Stimulated activated CD4-positive, alpha-beta T cell treated with anti-CD3 and anti-CD28 coated beads, Interleukin-4, amount 100 ng/mL, for 48 hours (primary cell): ENCODE data around the gene ABCC3.

Experiments used
- DNase-seq, 2 donors: peaks; one replicate each; pipeline ENCODE4 v3.0.0-alpha.2; 2020; ENCODE audit warnings: low read depth in 2 of 2

Gene ABCC3

DNA sequence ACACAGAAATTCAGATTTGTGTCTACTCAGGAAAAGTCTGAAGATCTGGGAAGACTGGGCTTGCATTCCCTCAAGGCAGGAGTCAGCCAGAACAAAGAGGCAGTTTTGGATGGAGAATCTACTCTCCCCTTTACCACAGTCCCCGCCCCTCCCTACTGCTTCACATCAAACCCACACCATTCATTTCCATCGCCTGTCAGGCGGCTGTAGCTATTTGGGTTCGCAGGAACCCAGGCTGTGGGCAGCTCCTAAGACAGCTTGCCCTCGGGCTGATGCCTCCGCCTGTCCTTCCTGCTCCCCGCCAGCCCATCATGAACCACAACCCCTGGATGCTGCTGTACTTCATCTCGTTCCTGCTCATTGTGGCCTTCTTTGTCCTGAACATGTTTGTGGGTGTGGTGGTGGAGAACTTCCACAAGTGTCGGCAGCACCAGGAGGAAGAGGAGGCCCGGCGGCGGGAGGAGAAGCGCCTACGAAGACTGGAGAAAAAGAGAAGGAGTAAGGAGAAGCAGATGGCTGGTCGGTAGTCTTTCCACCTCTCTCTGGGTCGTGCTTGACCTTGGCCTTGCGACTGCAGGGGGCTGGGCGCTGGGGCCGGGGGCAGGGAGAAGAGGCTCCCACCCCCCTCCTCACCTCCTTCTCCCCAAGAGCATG lies 27.0 kb upstream of the ABCC3 start:
- DNase-seq: no peak

DNA sequence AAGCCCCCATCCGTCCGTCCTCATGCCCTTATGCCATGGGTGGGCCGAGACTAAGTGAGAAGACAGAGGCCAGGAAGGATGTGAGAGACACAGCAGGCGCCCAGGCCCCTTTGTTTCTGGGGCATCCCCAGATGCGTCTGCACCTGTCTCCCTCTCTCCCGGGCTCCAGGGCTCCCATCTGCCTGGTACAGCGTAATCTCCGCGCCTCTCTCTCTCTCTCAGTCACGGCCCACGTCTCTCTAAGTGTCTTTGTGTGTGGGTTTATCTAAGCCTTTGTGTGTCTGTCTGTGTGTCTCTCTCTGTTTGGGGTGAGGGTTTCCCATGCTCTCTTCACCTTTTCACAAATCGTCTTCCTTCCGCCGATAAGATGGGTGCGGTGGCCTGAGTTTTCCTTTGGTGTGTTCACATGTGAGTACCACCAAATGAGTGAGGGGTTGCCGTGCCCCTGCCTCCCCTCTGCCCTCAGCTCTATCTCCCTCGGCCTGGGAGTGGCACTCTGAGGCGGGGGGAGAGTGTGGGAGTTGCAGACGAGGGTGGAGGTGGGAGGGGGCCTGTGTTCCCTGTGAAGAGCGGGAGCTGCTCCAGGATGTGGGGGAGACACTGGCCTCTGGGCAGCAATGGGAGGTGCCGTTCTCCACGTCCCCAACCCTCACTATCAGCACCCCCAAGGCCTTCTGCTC lies 25.8 kb upstream of the ABCC3 start:
- no peak for DNase-seq

DNA sequence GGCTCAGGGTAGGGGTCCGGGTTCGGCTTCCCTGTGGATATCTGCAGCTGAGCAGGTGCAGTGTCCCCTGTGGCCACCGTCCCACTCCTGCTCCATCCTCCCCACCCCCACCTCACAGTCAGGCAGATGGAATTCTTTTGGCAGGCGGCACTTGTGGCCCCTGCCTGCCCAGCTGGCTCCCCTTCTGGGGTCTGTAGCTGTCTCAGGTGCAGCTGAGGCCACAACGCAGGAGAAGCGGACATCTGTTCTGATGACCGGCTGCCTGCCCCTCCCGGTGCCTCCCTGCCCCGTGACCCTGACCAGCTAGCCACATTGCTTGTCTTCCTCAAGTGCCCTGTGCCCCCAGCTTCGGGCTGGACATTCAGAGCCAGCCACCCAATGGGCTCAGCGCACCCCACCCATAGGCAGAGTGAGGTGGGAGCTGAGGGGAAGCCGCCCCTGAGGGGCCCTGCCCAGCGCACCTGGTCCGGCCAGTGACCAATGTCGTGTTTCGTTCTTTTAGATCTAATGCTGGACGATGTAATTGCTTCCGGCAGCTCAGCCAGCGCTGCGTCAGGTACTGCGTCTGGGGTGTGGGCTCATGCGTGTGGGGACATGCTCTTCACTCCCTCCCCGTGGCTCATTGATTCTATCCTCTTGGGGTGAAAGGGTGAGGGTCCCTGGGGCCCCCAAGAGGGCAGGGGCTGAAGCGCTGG lies 25.2 kb upstream of the ABCC3 start:
- DNase-seq: no peak

DNA sequence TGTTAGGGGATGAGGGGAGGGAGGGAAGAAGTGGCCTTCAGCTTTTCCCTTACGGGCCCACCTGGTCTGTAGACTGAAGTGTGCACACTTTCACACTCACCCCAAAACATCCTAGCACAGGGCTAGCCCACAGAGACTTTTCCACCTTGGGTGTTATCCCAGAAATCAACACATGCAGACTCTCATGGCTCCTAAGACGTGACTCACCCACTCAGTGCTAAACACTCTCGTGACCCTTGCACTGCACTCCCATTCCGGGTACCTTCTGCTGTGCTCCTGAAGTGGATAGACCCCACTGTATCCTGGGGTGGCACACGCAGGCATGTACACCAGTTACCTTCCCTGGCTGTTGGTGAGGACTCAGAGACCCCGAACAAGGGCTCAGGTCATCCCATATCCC lies 23.0 kb upstream of the ABCC3 start:
- no peak for DNase-seq

DNA sequence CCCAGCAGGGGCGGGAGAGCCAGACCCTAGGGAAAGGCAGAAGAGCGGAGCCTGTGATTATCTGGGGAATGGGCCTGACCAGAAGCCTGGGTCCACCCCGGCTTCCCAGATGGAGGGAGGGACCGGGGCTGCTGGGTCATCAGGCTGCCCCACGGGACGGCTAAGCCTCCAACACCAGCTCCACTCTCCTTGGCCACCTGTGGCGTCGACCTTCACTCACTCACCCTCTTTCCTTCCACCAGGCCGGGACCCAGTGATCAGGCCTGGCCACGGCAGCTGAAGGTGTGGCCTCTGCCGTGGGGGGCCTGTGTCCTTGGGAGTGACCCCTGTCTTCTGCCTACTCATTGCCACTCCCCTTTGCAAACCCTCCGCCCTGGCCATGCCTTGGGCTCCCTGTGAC lies 22.4 kb upstream of the ABCC3 start:
- no peak for DNase-seq

DNA sequence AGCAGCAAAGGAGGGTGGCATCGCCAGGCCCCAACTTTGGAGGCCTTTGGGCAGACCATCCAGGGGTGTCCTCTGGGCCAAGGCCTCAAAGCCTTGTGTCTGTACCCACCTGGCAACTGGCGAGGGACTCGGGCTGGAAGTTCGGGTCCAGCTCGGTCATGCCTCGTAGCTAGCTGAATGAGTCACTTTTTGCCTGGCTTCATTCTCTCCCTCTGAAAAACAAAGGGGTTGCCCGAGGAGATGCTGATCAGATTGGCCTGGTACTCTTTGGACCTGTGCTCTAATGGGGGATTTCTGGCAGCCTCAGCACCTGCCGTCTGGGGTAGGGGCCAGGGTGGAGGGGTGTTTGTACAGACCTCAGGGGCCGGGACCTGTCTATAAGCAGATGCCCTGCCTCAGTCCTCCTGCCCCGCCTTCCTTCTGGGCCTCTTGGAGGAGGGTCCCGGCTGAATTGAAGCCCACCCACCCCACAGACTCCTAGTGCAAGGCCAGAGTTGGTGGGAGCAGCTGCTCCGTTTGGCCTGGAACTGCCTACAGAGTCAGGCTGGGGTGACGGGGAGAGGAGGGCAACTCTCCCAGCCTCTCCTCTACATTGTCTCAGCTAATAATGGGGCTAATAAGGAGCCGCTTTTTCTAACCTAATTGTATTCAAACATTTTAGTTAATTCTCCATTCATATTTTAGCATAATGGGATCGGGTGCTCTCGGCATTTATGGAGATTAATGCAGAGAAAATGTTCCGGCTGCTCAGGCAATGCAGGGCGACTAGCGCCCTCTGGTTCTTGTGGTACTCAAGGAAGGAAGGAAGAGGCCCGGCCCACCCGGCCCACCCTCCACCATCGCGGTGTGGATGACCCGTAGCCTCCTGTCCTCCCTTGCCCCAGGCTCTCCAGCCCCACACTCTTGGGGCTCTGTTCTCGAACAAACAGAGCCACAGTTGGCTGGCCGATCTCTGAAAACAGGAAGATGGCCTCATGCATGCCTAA lies 21.4 kb upstream of the ABCC3 start:
- no peak for DNase-seq

DNA sequence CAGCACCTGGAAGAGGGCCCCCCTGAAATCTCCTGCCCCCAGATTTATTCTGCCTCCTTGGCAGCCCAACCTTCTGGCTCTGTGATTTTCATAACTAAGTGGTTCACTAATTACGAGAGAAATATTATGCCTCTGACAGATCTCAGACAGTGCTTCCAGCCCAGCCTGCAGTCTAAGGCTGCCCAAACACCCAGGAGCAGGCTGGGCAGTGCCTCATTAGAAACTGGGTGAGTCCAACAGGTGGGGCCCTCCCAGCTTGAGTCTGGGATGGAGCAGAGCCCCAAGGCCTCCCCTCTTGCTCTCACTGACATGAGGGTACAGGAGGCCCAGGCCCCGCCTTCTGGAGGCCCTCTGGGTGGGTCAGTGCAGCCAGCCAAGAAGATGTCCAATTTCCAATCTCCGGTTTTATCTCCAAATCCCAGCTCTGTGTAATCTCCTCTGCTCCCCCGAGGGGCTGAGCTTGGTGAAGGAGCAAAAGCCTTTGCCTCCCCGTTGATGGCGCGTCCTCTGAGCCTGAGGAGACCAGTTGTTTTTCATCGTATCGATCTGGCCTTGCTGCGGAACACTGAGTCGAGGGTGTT lies 20.1 kb upstream of the ABCC3 start:
- no peak for DNase-seq

DNA sequence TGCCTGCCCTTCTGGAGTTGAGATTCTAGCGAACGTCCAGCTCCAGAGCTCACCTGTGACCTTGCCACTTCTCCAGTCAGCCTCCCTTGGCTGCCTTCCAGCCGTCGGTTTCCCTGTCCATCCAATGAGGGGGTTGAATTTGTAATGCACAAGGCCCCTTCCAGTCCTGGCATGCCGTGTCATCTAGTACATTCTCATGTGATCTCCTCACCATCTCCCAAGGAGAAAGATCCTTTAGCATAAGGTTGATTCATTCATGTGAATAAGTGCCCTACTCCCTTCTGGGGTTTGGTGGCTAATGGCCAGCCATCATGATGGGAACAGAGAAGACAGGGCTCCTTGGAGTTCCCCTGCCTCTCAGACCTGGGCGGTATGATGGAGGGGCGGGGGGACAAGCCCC lies 18.9 kb upstream of the ABCC3 start:
- DNase-seq: no peak

DNA sequence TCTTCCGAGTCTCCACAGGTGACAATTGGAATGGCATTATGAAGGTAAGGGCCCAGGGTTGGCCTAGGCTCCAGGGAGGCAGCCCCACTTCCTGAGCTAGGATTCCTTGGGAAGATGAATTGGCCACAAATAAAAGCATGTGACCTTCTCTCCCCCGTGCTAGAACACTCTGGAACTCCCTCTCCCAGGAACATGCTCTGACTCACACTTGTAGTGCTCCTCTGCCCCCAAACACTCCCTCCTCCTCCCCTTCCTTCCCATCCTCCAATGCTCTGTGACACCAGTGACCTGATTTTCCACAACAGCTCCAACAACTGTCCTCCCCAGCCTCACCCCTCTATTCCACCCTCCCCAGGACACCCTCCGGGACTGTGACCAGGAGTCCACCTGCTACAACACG lies 16.4 kb upstream of the ABCC3 start:
- DNase-seq: no peak

DNA sequence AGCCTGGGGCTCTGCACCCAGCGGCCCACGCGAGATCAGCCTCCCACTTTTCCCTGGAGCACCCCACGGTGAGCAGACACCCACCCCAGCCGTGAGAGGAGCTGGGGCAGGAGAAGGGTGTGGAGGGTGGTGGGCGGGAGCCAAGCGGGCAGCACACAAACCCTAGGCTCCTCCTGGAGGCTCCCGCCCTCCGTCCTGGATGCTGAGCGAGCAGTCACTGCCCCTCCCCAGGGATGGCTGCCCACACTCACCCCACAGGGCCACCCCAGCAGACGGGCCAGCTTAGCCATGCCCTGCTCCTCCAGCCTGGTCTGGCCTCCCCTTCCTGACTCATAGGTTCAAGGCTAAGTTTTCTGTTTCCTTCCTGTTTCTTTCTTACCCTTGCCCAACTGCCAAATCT lies 15.7 kb upstream of the ABCC3 start:
- DNase-seq: no peak

DNA sequence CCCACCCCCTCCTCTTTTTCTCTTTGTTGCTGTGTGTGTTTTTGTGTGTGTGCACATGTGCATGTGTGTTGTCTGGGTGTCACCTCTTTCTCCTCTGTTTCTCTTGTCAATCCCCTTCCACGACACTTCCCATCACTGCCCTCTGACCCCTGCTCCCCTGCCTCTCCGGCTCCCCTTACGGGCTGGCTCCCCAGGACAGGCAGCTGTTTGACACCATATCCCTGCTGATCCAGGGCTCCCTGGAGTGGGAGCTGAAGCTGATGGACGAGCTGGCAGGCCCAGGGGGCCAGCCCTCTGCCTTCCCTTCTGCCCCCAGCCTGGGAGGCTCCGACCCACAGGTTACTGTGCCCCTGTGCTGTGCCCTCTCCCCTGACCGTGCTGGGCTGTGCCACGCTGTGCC lies 15.2 kb upstream of the ABCC3 start:
- DNase-seq: no peak

DNA sequence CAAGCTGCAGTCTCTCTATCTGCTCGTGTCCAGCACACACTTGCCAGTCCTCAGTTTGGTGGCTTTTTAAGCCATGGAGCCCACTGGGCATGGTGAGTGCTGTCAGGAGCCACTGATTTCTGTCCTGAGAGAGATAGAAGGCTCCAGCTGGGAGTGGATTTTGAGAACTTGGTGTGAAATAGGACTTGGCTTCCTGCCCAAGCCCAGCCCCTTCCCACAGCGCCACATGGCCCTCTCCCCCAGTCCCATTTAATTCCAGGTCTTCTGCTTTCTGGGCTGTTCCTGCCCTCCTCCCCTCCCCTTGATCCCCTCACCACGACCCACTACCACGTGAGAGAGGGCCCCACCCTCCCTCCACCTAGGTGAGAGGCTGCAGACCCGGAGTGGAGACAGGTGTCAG lies 14.4 kb upstream of the ABCC3 start:
- DNase-seq: no peak

DNA sequence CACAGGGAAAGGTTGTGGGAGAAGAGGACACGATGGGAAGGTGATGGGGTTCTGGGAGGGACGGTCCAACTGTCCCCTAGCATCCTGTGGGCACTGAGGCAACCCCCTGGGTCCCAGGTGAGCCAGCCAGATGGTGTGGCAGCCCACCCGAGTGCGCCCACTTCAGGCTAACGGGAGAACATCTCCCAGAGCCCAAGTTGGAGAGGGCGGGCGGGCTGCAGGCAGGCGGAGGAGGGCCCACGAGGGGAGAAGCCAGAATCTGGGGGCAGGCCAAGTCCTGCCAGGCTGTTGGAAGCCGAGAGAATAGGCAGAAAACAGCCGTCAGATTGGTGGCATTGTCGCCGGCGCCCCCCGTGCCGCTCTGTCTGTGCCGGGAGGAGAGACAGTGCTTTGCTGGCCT lies 13.8 kb upstream of the ABCC3 start:
- DNase-seq: no peak

DNA sequence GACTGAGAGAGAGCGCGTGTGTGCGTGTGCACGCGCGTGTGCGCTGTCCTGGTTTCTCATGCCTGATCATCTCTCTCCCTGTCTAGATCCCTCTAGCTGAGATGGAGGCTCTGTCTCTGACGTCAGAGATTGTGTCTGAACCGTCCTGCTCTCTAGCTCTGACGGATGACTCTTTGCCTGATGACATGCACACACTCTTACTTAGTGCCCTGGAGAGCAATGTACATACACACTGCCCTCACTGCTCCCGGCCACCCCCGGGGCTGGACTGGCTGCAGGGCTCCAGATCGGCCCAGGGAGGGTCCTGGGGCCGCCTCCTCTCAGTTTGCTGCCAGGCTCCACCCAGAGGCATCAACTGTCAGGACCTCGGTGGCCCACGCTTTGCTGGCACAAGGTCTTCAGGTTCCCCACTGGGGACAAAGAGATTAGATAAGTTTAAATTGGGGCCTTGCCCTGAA lies 13.1 kb upstream of the ABCC3 start:
- DNase-seq: no peak

DNA sequence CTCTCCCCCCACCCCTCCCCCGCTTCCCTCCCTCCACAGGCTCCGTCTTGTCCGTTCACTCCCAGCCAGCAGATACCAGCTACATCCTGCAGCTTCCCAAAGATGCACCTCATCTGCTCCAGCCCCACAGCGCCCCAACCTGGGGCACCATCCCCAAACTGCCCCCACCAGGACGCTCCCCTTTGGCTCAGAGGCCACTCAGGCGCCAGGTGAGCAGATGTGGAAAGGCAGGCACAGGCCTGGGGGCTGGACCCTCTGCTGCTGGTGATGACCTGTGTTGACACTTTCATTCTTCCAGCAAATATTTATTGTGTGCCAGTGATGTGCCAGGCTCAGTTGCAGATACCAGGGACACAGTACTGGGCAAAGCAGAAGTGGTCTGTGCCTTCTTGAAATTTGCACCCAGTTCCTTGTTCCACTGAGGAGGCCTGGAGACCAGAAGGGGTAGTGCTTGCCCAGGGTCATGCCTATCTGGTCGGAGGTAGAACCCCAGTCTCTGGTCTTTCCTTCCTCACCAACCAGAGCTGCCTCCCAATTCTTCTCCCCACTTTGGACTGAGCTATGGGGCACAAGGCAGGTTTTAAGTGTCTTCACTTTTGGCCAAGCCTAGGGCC lies 10.3 kb upstream of the ABCC3 start:
- DNase-seq: no peak

DNA sequence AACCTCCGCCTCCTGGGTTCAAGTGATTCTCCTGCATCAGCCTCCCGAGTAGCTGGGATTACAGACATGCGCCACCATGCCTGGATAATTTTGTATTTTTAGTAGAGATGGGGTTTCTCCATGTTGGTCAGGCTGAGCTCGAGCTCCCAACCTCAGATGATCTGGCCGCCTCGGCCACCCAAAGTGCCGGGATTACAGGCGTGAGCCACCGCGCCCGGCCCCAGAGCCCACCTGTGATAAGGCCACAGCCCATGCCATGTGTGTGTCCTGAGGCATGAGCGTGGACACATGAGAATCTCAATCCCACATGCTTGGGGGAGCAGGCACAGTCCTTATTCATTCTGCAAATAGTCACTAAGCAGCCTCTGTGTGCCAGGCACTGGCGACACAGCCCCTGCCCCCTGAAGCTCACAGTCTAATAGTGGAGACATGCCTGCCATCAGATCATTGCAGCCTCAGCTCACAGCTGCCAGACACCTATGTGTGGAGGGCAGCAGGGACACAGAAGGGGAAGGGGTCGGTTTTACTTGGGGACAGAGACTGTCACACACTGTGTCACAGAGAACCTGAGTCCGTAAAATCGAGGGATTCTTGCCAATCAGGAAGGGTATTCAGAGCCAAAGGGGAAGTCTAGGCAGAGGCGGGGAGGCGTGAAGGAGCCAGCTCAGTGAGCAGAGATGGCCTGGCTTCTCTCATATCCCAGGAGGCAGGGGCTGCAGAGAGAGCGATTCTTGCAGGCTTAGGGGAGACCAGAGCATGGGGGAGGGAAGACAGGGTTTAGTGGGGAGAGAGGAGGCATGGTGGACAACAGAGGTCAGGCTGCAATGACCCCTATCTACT lies 9.4 kb upstream of the ABCC3 start:
- DNase-seq: no peak

DNA sequence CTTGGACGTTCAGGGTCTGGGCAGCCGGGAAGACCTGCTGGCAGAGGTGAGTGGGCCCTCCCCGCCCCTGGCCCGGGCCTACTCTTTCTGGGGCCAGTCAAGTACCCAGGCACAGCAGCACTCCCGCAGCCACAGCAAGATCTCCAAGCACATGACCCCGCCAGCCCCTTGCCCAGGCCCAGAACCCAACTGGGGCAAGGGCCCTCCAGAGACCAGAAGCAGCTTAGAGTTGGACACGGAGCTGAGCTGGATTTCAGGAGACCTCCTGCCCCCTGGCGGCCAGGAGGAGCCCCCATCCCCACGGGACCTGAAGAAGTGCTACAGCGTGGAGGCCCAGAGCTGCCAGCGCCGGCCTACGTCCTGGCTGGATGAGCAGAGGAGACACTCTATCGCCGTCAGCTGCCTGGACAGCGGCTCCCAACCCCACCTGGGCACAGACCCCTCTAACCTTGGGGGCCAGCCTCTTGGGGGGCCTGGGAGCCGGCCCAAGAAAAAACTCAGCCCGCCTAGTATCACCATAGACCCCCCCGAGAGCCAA lies 8.6 kb upstream of the ABCC3 start:
- peak; percentile 54 for DNase-seq

DNA sequence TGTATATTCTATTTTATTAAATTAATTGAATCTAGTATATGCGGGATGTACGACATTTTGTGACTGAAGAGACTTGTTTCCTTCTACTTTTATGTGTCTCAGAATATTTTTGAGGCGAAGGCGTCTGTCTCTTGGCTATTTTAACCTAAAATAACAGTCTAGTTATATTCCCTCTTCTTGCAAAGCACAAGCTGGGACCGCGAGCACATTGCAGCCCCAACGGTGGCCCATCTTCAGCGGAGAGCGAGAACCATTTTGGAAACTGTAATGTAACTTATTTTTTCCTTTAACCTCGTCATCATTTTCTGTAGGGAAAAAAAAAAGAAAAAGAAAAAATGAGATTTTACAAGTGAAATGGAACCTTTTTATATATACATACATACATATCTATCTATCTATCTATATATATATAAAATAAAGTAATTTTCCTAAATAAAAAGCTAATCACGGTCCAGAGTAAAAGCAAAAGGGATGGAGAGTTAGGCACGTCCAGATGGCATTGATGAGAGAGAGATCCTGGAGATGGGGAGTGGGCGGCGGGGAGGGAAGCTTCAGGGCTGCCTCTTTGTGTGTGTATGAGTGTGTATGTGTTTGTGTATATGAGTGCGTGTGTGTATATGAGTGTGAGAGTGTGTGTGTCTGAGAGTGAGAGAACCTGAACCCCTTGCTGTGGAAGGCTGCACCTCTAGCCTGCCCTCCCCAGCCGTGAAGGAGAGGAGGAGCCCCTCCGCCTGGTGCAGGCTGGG lies 7.5 kb upstream of the ABCC3 start:
- no peak for DNase-seq
